Kasumi-1 (cell line): ENCODE results near the gene RNF167.

Experiments used
- DNase-seq, 2 experiments: peaks; one replicate each; lab custom pipeline; 2025; lab: John Stamatoyannopoulos, UW

The RNF167 gene

DNA sequence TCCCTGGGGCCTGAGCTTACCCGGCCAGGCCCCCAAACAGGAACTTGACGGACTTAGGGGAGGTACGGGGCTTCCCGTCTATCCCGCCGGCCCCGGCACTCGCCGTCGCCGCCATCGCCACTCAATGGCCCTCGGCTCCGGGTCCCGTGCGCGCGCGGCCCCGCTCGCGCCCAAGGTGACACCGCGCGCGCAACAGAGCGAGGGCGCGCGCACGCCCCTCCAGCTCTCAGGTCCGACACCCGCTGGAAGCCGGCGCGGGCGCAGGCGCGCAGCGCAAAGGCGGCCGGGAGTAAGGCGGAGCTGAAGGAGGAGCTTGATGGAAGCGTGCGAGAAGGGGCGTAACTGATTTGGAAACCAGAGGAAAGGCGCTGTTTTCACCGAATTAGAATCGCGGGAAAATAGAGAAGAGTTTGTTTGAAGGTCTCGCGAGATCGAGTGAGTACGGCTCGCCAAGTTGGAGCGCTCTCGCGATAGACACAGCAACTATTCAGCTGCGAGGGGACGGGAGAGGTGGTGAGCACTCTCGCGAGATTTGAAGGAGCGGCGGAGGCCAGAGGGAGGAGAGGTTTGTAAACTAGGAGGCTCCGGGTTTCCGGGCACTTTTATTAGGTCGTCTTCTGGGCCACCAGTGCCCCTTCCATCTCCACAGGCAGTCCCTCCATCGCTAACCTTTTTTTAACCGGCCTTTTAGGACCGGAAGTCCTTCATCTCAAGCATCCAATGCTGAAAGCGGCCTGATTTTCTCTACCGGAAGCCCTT, at the start of gene RNF167, which contains the start of gene SLC25A11:
TSS of gene RNF167 (plus strand) at position 473 of the 759 bp plus-strand sequence. CDS start 642 bp downstream, outside the sequence.
TSS of gene SLC25A11 (minus strand) at position 251 of the 759 bp plus-strand sequence. CDS start at position 115, 136 bp downstream.
- DNase-seq = peak; percentile 96

DNA sequence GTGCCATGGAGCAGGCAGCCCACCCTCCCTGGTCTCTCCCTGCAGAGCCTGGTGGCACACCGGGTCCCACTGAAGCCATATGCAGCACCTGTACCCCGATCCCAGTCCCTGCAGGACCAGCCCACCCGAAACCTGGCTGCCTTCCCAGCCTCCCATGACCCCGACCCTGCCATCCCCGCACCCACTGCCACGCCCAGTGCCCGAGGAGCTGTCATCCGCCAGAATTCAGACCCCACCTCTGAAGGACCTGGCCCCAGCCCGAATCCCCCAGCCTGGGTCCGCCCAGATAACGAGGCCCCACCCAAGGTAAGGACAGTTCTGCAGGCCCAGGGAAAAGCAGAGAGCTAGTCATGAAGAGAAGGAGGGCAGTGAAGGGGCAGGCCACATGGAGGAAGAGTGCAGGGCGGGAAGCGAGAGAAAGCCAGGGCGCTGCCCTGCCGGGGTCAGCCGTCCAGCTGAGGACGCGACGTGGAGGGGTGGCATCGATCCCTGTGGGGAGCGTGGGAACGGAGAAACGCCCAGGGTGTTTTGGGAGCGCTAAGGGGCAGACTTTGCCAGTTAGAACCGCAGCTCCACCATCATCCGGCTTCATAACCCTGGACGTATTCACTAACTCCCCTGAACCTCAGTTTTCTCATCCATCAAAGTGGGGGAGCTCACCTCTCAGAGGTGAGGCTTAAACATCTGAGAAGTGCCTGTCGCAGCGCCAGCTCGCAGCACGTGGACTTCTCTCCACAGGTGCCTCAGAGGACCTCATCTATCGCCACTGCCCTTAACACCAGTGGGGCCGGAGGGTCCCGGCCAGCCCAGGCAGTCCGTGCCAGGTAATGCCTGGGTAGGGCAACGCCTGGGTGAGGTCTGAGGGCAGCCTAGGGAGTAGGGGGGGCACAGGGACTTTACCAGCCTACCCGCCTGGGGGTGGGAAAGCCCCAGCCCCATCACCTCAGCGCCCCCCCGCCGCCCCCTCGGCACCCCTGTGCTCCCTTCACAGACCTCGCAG, 48.4 kb upstream of the RNF167 start:
- no peak for DNase-seq

DNA sequence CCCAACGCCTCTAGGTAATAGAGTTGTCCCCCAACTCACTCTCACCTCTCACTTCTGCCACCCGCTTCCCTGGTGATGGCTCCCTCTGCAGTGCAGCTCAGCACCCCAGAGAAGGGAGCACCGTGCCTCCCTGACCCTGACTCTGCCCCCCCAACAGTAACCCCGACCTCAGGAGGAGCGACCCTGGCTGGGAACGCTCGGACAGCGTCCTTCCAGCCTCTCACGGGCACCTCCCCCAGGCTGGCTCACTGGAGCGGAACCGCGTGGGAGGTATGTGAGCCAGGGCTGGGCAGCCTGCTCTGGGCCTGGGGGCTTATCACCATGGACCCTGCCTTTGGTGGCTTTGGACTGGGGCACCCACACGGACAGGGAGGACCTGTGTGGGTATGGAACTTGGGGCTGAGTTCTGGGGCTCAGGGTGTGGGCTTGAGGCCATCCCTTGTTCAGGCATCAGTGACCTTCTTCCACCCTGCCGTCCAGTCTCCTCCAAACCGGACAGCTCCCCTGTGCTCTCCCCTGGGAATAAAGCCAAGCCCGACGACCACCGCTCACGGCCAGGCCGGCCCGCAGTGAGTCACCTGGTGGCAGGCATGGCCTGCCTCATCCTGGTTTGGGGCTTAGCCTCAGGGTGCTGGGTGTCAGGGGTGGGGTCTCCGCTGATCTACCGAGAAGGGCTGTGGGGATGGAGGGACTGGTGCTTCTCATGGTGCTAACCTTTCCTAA, 47.4 kb upstream of the RNF167 start:
- no peak for DNase-seq

GRCh38 chr17:4893272-4893671, 46.8 kb upstream of the RNF167 start:
- DNase-seq = no peak

DNA sequence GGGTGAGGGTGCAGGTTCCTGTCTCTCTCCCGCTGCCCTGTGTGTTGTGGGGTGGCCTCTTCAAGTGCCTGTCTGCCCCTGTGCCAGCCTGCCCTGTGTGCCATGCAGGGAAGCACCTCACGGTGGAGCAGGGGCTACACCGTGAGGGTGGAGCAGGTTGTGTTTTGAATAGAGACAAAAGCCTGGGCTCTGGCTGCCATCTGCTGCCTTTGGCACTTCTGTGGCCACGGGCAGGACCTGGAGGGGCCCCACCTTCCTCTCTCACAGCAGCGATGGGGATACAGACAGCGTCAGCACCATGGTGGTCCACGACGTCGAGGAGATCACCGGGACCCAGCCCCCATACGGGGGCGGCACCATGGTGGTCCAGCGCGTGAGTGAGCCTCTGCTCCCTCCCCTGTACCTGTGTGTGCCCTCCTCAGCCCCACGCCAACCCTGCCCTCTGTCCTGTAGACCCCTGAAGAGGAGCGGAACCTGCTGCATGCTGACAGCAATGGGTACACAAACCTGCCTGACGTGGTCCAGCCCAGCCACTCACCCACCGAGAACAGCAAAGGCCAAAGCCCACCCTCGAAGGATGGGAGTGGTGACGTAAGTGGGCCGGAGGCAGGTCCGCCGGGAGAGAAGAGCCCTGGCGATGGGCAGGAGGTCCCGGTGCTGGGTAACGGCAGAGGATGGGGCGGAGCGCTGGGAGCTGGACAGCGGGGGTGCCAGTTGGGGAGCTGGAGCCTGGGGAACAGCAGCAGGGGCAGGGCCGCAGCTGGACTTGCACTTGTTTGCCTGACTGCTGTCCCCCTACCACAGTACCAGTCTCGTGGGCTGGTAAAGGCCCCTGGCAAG, 46.1 kb upstream of the RNF167 start:
- no peak for DNase-seq

- DNase-seq = no peak
These were observed 44.9 kb upstream of the RNF167 start for GRCh38 chr17:4895121-4895520.

GRCh38 chr17:4895657-4896331, 44.3 kb upstream of the RNF167 start:
- DNase-seq = no peak

DNA sequence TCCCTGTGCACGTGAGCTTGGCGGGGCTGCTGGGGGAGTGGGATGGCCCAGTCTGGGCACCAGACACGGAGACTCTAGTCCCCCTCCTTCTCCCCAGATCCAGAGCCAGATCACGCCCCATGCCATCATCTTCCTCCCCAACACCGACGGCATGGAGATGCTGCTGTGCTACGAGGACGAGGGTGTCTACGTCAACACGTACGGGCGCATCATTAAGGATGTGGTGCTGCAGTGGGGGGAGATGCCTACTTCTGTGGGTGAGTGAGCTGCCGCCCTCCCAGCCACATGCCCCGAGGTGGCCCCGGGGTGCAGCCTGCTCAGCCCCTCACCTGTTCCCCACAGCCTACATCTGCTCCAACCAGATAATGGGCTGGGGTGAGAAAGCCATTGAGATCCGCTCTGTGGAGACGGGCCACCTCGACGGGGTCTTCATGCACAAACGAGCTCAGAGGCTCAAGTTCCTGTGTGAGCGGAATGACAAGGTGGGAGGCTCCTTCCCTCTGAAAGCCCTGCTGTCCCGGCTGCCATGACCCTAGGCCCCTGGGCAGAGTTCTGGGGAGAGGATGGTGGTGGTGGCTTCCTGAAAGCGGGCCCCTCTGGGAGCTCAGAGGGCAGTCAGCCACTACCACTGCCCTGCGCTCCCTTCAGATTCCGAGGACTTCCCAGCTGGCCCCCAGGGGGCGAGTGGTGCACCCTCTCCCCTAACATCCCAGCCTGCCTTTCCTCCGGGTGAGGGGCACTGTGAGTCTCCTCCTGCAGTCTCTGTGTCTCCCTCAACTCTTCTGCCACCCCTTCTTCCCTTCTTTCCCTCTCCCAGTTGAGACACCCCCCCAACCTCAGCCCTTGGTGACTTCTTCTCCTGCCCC, 43.5 kb upstream of the RNF167 start:
- DNase-seq = no peak

- DNase-seq = no peak
These were observed 42.8 kb upstream of the RNF167 start for GRCh38 chr17:4897198-4897687.

GRCh38 chr17:4897785-4898184, 42.3 kb upstream of the RNF167 start:
- DNase-seq = no peak

DNA sequence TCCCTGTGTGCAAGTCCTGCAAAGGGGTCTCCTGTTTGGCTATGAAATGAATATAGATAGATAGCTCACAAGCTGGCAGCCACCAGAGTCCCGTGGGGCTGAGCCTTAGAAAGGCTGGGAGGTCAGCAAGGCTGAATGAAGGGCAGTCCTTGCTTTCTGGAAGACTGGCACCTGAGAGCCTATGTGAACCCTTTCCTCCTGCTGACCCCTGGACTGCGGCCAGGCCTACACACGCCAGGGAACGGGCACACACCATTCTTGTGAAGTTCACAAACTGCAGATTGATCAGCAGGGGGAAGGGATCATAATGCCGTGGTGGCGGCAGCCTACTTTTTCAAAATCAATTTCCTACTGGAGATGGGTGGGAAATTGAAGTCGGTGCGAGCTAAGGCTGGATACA, 41.7 kb upstream of the RNF167 start:
- DNase-seq = no peak

- no peak for DNase-seq
These were observed 41.1 kb upstream of the RNF167 start for GRCh38 chr17:4898927-4899326.

GRCh38 chr17:4899341-4900230, 40.5 kb upstream of the RNF167 start, which contains the start of gene C17orf107:
Gene C17orf107, plus strand, starts transcription at chr17:4899536. Its CDS starts 227 bp downstream, at chr17:4899763.
- DNase-seq = no peak

DNA sequence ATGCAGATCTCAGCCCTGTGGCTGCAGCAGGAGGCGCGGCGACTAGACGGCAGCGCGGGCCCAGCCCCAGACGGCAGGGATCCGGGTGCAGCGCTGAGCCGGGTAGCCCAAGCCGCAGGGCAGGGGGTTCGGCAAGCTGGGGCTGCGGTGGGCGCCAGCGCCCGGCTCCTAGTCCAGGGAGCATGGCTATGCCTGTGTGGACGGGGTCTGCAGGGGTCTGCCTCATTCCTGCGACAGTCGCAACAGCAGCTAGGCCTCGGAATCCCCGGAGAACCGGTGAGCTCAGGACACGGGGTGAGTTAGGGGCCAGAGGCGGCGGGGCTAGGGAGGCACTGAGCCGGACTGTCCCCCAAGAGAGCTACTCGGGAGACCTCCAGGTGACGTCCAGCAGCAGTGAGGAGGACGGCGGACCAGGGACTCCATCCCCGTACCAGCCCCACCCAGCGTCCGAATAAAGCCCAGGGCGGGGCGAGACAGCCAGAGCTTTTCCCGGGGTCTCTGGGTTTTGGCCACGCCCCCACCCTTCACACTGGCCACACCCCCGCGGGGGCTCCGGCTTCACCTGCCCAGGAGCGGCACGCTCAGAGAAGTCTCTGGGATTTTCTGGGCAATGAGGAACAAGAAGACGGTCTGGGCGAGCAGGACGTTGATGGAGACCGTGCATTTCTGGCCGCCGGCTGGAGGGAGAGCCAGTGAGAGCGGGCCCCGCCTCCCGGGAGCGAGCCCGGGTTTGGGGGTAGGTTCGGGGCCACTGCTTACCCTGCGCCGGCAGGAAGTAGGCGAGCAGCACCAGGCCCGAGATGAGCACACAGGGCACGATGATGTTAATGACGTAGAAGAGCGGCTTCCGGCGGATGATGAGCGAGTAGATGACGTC, 39.6 kb upstream of the RNF167 start:
- DNase-seq = no peak

DNA sequence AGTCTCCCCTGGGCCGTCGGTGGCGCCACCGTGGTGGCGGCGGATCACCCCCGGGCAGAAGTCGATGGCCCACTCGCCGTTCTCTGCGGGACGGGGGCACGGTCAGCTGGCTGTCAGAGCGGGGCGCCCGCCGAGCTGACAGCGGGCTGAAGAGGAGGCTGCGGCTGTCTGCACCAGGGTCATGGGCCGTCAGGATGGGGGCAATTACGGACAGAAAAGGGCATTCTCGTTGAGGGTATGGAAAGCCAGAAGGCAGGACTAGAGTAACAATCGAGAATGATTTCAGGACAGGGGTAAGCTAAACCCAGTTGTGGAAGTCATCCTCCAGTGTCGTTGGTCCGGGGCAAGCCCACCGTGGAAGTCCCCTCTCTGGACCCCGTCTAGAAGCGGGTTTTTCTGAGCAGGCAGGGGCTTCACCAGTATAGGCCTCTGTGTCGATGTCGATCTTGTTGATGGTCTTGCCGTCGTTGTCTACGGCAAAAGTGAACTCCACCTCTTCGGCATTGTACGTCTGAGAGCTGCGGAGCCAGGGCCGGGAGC, 38.9 kb upstream of the RNF167 start:
- DNase-seq = no peak

GRCh38 chr17:4901648-4902344, 38.3 kb upstream of the RNF167 start:
- no peak for DNase-seq
